Measurements from ENCODE around the gene FAM174C.

FAM174C gene

DNA sequence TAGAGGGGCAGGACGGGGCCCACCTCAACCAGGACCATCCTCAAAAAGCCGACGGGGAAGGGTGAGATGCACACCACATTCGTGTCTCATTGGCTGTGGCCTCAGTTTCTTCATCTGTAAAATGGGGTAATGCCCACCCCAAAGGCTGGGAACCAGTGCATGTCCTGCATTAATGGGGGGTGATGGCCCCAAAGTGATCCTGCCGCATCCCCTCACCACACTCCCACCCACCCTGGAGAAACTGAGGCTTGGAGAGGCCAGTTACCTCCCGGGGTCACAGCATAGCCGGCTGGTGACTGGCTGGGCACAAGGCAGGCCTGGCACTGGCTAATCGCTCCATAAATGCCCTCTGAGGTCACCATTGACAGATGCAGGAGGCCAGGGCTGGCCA is 27.6 kb upstream of the FAM174C start:
- no peak for DNase-seq (ENCODE audit: low read depth)
- TF ChIP-seq POLR2A (IDR thresholded peaks at IDR 0.05; ENCODE audit: extremely low read depth, insufficient read length) = no peak
- TF ChIP-seq, protein P1, sequence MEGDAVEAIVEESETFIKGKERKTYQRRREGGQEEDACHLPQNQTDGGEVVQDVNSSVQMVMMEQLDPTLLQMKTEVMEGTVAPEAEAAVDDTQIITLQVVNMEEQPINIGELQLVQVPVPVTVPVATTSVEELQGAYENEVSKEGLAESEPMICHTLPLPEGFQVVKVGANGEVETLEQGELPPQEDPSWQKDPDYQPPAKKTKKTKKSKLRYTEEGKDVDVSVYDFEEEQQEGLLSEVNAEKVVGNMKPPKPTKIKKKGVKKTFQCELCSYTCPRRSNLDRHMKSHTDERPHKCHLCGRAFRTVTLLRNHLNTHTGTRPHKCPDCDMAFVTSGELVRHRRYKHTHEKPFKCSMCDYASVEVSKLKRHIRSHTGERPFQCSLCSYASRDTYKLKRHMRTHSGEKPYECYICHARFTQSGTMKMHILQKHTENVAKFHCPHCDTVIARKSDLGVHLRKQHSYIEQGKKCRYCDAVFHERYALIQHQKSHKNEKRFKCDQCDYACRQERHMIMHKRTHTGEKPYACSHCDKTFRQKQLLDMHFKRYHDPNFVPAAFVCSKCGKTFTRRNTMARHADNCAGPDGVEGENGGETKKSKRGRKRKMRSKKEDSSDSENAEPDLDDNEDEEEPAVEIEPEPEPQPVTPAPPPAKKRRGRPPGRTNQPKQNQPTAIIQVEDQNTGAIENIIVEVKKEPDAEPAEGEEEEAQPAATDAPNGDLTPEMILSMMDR (IDR thresholded peaks at IDR 0.05; ENCODE audit: low read depth, low read length) = no peak
- TF ChIP-seq MYC (IDR thresholded peaks at IDR 0.05; ENCODE audit: low read depth, low read length) = no peak
- TF ChIP-seq, protein P2, sequence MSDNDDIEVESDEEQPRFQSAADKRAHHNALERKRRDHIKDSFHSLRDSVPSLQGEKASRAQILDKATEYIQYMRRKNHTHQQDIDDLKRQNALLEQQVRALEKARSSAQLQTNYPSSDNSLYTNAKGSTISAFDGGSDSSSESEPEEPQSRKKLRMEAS (IDR thresholded peaks at IDR 0.05; ENCODE audit: low read depth, low read length) = no peak
- no peak overlapping the region for H3K4me3 ChIP-seq (ENCODE audit: low read depth, low read length)

DNA sequence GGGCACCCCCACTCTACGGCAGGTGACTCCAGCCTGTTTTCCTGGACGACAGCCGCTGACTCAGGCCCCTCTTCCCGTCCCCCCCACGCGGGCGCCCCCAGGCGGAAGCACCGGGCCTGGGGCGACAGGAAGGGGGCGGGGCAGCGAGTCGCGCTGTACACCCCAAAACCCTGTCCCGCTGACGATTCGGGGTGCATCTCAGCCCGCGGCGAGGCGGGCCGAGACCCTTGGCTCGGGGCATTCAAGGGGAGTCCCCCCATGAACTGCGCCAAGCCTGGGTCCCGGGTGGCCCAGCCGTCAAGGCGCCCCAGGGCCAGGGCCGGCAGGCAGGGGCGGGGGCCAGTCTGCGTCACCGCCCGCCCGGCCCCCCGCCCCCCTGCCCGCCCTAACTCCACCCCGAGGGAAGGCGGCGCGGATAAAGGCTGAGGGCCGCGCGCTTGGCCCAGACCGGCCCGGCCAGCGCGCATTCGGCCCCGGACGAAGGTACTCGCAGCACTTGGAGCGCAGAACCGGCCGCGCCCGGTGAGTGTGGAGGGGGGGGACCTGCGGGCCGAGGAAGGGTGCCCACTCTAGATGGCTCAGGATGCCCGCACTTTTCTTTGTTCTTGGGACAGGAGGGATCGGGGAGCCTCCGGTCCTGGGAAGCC is 27.1 kb upstream of the FAM174C start, which contains the start of gene MIDN:
Gene MIDN, plus strand, starts transcription at position 445 of the 647 bp plus-strand sequence. CDS start 1,714 bp downstream, outside the sequence.
- peak within 1 kb of the TSS; percentile 46 for H3K4me3 ChIP-seq (ENCODE audit: low read depth, low read length)
- TF ChIP-seq POLR2A (IDR thresholded peaks at IDR 0.05; ENCODE audit: extremely low read depth, insufficient read length) (peak; percentile 37), MYC (IDR thresholded peaks at IDR 0.05; ENCODE audit: low read depth, low read length) (no peak)
- TF ChIP-seq, protein P2 (IDR thresholded peaks at IDR 0.05; ENCODE audit: low read depth, low read length) = no peak; the same call in 1 of the 2 replicates
- TF ChIP-seq, protein P1 (IDR thresholded peaks at IDR 0.05; ENCODE audit: low read depth, low read length) = peak; percentile 8
- peak; percentile 75 for DNase-seq (ENCODE audit: low read depth)

DNA sequence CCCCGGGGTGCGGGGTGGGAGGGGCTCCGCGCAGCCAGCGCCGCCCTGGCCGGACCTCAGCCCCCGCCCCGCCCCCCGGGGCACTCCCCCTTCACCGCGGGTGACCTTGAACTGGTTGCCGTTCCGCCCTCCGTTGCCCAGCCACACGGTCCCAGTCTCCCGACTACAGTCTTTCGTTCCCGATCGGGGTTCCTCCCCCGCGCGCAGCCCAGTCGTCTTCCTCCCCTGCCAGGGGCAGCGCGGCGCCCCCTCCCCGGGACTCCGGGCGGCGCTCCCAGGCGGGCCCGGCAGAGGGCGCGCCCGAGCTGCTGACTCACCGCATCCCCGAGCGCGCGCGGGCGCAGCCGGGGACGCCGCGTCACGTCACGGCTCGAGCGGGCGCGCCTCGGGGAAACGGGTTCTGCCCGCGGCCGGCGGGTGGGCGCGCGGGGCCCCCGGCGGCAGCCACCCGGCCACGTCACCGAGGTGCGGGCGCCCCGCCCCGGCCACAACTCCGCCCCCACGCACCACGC is 26.5 kb upstream of the FAM174C start:
- peak; percentile 76 for DNase-seq (ENCODE audit: low read depth)
- TF ChIP-seq, protein P2 (IDR thresholded peaks at IDR 0.05; ENCODE audit: low read depth, low read length) = no peak
- TF ChIP-seq MYC (IDR thresholded peaks at IDR 0.05; ENCODE audit: low read depth, low read length) = no peak
- TF ChIP-seq, protein P1 (IDR thresholded peaks at IDR 0.05; ENCODE audit: low read depth, low read length) = peak; percentile 25
- H3K4me3 ChIP-seq (ENCODE audit: low read depth, low read length) = peak overlapping the region; percentile 46

DNA sequence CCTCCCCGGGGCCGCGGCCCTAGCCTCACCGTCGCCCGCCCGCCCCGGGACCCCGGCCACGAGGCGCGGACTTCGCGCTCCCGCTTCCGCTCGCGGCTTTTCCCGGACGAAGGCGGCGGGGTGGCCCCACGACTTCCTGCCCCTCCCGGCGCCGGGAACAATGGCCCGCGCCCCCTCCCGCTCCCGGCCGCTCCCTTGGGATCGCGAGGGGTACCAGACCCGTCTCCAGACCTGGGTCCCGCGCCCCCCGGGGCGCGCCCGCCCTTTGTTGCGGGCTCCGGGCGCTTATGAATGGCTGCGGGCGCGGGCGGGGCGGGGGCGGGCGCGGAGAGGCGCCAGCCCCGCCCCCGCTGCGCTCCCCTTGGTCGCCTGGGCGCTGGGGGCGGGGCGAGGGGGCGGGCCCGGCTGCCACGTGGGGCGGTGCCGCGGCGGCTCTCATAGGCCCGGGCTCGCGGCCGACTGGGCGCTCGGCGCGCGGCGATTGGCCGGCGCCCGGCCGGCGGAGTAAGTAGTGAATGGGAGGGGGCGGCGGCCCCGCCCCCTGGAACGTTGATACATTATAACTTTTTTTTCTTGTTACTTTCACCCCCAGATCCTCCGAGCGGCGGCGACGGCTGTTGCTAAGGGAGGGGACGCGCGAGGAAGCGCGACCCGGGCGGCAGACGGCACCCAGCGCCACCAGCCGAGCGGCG is 25.9 kb upstream of the FAM174C start:
- H3K4me3 ChIP-seq (ENCODE audit: low read depth, low read length) = peak overlapping the region; percentile 44
- peak; percentile 90 for DNase-seq (ENCODE audit: low read depth)
- TF ChIP-seq MYC (IDR thresholded peaks at IDR 0.05; ENCODE audit: low read depth, low read length) (no peak), POLR2A (IDR thresholded peaks at IDR 0.05; ENCODE audit: extremely low read depth, insufficient read length) (peak; percentile 42)
- TF ChIP-seq, protein P2 (IDR thresholded peaks at IDR 0.05; ENCODE audit: low read depth, low read length) = no peak
- TF ChIP-seq, protein P1 (IDR thresholded peaks at IDR 0.05; ENCODE audit: low read depth, low read length) = no peak

DNA sequence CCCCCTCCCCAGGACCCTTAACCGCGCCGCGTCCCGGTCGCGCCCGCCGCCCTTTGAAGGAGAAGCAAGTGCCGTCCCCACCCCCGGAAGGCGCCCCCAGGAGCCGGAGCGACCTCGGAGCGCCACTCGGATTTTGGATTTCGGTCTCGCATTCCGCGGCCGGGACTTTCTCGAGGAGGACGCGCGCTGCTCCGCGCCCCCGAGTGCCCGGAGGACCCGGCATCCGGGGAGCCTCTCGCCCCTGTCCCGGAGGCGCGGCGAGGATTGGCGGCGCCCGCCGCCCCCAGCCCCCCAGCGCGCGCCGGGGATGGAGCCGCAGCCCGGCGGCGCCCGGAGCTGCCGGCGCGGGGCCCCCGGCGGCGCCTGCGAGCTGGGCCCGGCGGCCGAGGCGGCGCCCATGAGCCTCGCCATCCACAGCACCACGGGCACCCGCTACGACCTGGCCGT is 25.3 kb upstream of the FAM174C start:
- TF ChIP-seq POLR2A (IDR thresholded peaks at IDR 0.05; ENCODE audit: extremely low read depth, insufficient read length) = no peak
- TF ChIP-seq, protein P2 (IDR thresholded peaks at IDR 0.05; ENCODE audit: low read depth, low read length) = no peak
- TF ChIP-seq MYC (IDR thresholded peaks at IDR 0.05; ENCODE audit: low read depth, low read length) = no peak
- TF ChIP-seq, protein P1 (IDR thresholded peaks at IDR 0.05; ENCODE audit: low read depth, low read length) = no peak
- DNase-seq (ENCODE audit: low read depth) = no peak
- H3K4me3 ChIP-seq (ENCODE audit: low read depth, low read length) = peak overlapping the region; percentile 44

Measured in NB4 (cell line).